Right lobe of liver (tissue), 4 donors: Measurements from ENCODE around the gene CDC45.

ENCODE experiments used
- CTCF ChIP-seq, 4 donors: fragments of 200-600 bp in 3 of 4; fragments of 450-650 bp in 1 of 4; IDR thresholded peaks; one replicate each; pipeline versions ENCODE4 v1.5.1 to v1.8.0; 2016 to 2022; ENCODE audit warnings: antibody characterized with exemption in 4 of 4, mild to moderate bottlenecking in 2 of 4
- POLR2A ChIP-seq: fragments of 450-650 bp; IDR thresholded peaks from one replicate; pipeline ENCODE4 v1.6.1; 2017; ENCODE audit warnings: antibody characterized with exemption, mild to moderate bottlenecking
- donor health status: DM: no; HTN: no; CAD: no.
- donor health status: DM: no; HTN: no; CAD: no.
- donor health status: DM: no; HTN: yes; CAD: no.

- no peak for TF ChIP-seq POLR2A
- no peak for TF ChIP-seq CTCF (IDR thresholded peaks at IDR 0.05)
Observed at GRCh38 chr22:19522190-19522880, 42.6 kb downstream of the CDC45 start.
